Measurements from ENCODE around the gene ZYG11B.

GRCh38 chr1:52856026-52856425 is 129.8 kb downstream of the ZYG11B start:
- no peak for TF ChIP-seq CTCF (IDR thresholded peaks at IDR 0.05; ENCODE audit: poor library complexity)
- TF ChIP-seq EZH2phosphoT487 (IDR thresholded peaks at IDR 0.05; ENCODE audit: low read depth, severe bottlenecking, unreplicated experiment): no peak

Measured in hepatocyte (in vitro differentiated cells).